GM06990 (cell line): Measurements from ENCODE around the gene NKAPD1.

ENCODE experiments used
- DNase-seq: peaks from one replicate; pipeline ENCODE4 v3.0.0-alpha.2; 2011; ENCODE audit not compliant: insufficient read length; ENCODE audit errors: extremely low read depth
- H3K27me3 ChIP-seq: replicated peaks from 2 replicates; pipeline ENCODE4 v1.6.0; 2011; ENCODE audit warnings: low read length; ENCODE audit not compliant: control insufficient read depth, insufficient read depth
- H3K36me3 ChIP-seq: 2 replicates; pipeline ENCODE4 v1.5.1; 2011; ENCODE audit warnings: low read length; ENCODE audit not compliant: control insufficient read depth, insufficient read depth
- H3K4me3 ChIP-seq: replicated peaks from 2 replicates; pipeline ENCODE4 v1.5.1; 2011; ENCODE audit warnings: low read depth, mild to moderate bottlenecking, control low read depth, low read length
- CTCF ChIP-seq: IDR thresholded peaks from 2 replicates; pipeline ENCODE4 v1.5.1; 2011; ENCODE audit warnings: low read length, control low read depth, mild to moderate bottlenecking, inconsistent platforms; ENCODE audit not compliant: insufficient read depth, poor library complexity, severe bottlenecking

The NKAPD1 gene

GRCh38 chr11:112114460-112114859 lies 40.4 kb downstream of the NKAPD1 start:
- DNase-seq = no peak
- no peaks in the 10 kb centered on the region for H3K27me3 ChIP-seq
- H3K4me3 ChIP-seq = no peak overlapping the region
- no peak for TF ChIP-seq CTCF
- H3K36me3 ChIP-seq = no peaks in the 10 kb centered on the region

GRCh38 chr11:112115386-112115785 lies 41.3 kb downstream of the NKAPD1 start:
- H3K36me3 ChIP-seq = no peaks in the 10 kb centered on the region
- no peak for TF ChIP-seq CTCF
- no peak for DNase-seq
- H3K4me3 ChIP-seq = no peak overlapping the region
- no peaks in the 10 kb centered on the region for H3K27me3 ChIP-seq

GRCh38 chr11:112118176-112118575 lies 44.1 kb downstream of the NKAPD1 start:
- DNase-seq = no peak
- no peak overlapping the region for H3K4me3 ChIP-seq
- no peaks in the 10 kb centered on the region for H3K27me3 ChIP-seq
- H3K36me3 ChIP-seq = no peaks in the 10 kb centered on the region
- TF ChIP-seq CTCF = no peak

- H3K36me3 ChIP-seq = no peaks in the 10 kb centered on the region
- H3K4me3 ChIP-seq = no peak overlapping the region
- no peaks in the 10 kb centered on the region for H3K27me3 ChIP-seq
- no peak for DNase-seq
- TF ChIP-seq CTCF = no peak
Measured at GRCh38 chr11:112121981-112122615, 48.0 kb downstream of the NKAPD1 start.

- no peak for DNase-seq
- no peaks in the 10 kb centered on the region for H3K36me3 ChIP-seq
- no peaks in the 10 kb centered on the region for H3K27me3 ChIP-seq
- H3K4me3 ChIP-seq = no peak overlapping the region
- TF ChIP-seq CTCF = no peak
Measured at GRCh38 chr11:112123129-112123528, 49.0 kb downstream of the NKAPD1 start.

- TF ChIP-seq CTCF = no peak
- no peak for DNase-seq
Measured at GRCh38 chr11:112127056-112127455, 53.0 kb downstream of the NKAPD1 start.

More at GRCh38 chr11:112127056-112127455, 53.0 kb downstream of the NKAPD1 start:
- no peak overlapping the region for H3K4me3 ChIP-seq
- H3K36me3 ChIP-seq = no peaks in the 10 kb centered on the region
- H3K27me3 ChIP-seq = no peaks in the 10 kb centered on the region
